ENCODE measurements around the gene WDR5.

GRCh38 chr9:134154262-134154701 is 18.4 kb downstream of the WDR5 start:
- no peak for TF ChIP-seq CTCF (IDR thresholded peaks at IDR 0.05)
- no peak for TF ChIP-seq POLR2A (IDR thresholded peaks at IDR 0.05)
